ENCODE data around the gene PCBP3. TPM values are rescaled to one million over a fixed set of nuclear protein-coding genes. Genes with fewer than 3 reads are reported as not detected.
A peak's percentile ranks its signal among the peaks of the same experiment; 100 is the strongest.

The PCBP3 gene
- total and polyA plus RNA-seq, 4 donors, result 0.36 to 1.6 (median 0.42) TPM

GRCh38 chr21:45859041-45859761, 215.7 kb downstream of the PCBP3 start:
- WGBS, result 68% methylated on average over 21 of the region's 21 CpGs
- no peak for TF ChIP-seq GABPA (IDR thresholded peaks at IDR 0.05 in 1 of 2, conservative IDR thresholded peaks at IDR 0.05 in 1 of 2)
- peak; percentile 20 for TF ChIP-seq SP1 (IDR thresholded peaks at IDR 0.05)
- no peak for TF ChIP-seq RAD21 (IDR thresholded peaks at IDR 0.05)
- peak in 1 of 2 donors; percentile 30 for TF ChIP-seq RXRA (IDR thresholded peaks at IDR 0.05)
- TF ChIP-seq FOXA2 (IDR thresholded peaks at IDR 0.05), result no peak
- TF ChIP-seq HNF4A (conservative IDR thresholded peaks at IDR 0.05), result peak; percentile 49 to 60
- no peak overlapping the region for H3K4me3 ChIP-seq (ENCODE audit: low read depth in 1 of 3, low read length in 3 of 3)
- no peak overlapping the region for H3K9ac ChIP-seq (ENCODE audit: low read depth in 1 of 2, low read length in 2 of 2)
- H3K27ac ChIP-seq (ENCODE audit: low read depth in 1 of 2, low read length in 2 of 2), result no peak overlapping the region
- H3K4me1 ChIP-seq (ENCODE audit: control insufficient read depth in 4 of 4, insufficient read depth in 4 of 4, low read length in 3 of 4), result peaks cover 0 to 10% (median 6%) of the 10 kb centered on the region in 4 donors
- no peaks in the 10 kb centered on the region for H3K27me3 ChIP-seq (ENCODE audit: control insufficient read depth in 4 of 4, insufficient read depth in 4 of 4, low read length in 3 of 4)
- H3K36me3 ChIP-seq (ENCODE audit: control insufficient read depth in 4 of 4, insufficient read depth in 3 of 4, low read depth in 1 of 4, low read length in 3 of 4), result no peaks in the 10 kb centered on the region
- DNase-seq (ENCODE audit: low spot score), result no peak
- no peaks in the 10 kb centered on the region for H3K9me3 ChIP-seq (ENCODE audit: control insufficient read depth in 4 of 4, low read length in 3 of 4)

- no peak for DNase-seq (ENCODE audit: low spot score)
- Histone ChIP-seq H3K4me3 (ENCODE audit: low read depth in 1 of 3, low read length in 3 of 3) (no peak overlapping the region), H3K4me1 (ENCODE audit: control insufficient read depth in 4 of 4, insufficient read depth in 4 of 4, low read length in 3 of 4) (peaks cover 0 to 10% (median 6%) of the 10 kb centered on the region in 4 donors), H3K36me3 (ENCODE audit: control insufficient read depth in 4 of 4, insufficient read depth in 3 of 4, low read depth in 1 of 4, low read length in 3 of 4) (no peaks in the 10 kb centered on the region), H3K27me3 (ENCODE audit: control insufficient read depth in 4 of 4, insufficient read depth in 4 of 4, low read length in 3 of 4) (no peaks in the 10 kb centered on the region), H3K27ac (ENCODE audit: low read depth in 1 of 2, low read length in 2 of 2) (no peak overlapping the region), H3K9ac (ENCODE audit: low read depth in 1 of 2, low read length in 2 of 2) (no peak overlapping the region), H3K9me3 (ENCODE audit: control insufficient read depth in 4 of 4, low read length in 3 of 4) (no peaks in the 10 kb centered on the region)
- no peak for TF ChIP-seq CTCF (IDR thresholded peaks at IDR 0.05; ENCODE audit: low read depth, low read length, missing input control)
- no peak for TF ChIP-seq RXRA (IDR thresholded peaks at IDR 0.05)
- no peak for TF ChIP-seq REST (IDR thresholded peaks at IDR 0.05)
- no peak for TF ChIP-seq EGR1 (IDR thresholded peaks at IDR 0.05; ENCODE audit: low read depth in 2 of 2)
- TF ChIP-seq SP1 (IDR thresholded peaks at IDR 0.05), result no peak
- TF ChIP-seq HNF4G (IDR thresholded peaks at IDR 0.05), result no peak
- no peak for TF ChIP-seq HNF4A (conservative IDR thresholded peaks at IDR 0.05)
- TF ChIP-seq RAD21 (IDR thresholded peaks at IDR 0.05), result no peak
- TF ChIP-seq FOXA2 (IDR thresholded peaks at IDR 0.05), result no peak
- no peak for TF ChIP-seq GABPA (IDR thresholded peaks at IDR 0.05 in 1 of 2, conservative IDR thresholded peaks at IDR 0.05 in 1 of 2)
- no peak for TF ChIP-seq ZBTB33 (IDR thresholded peaks at IDR 0.05)
- TF ChIP-seq ATF3 (IDR thresholded peaks at IDR 0.05), result no peak
- TF ChIP-seq YY1 (IDR thresholded peaks at IDR 0.05), result no peak
- no peak for TF ChIP-seq FOXA1 (IDR thresholded peaks at IDR 0.05)
- TF ChIP-seq JUND (IDR thresholded peaks at IDR 0.05), result no peak
- TF ChIP-seq NR2F2 (IDR thresholded peaks at IDR 0.05), result no peak
- WGBS, result 90% methylated on average over 12 of the region's 12 CpGs
Observed at GRCh38 chr21:45859762-45860357, 216.3 kb downstream of the PCBP3 start.
